ENCODE results near the gene PITPNM3. TPM values are rescaled to one million over a fixed set of nuclear protein-coding genes. Genes with fewer than 3 reads are reported as not detected.

The PITPNM3 gene
- total and polyA plus RNA-seq, 12 donors, result 1.1 to 9.8 (median 6.8) TPM

GRCh38 chr17:6482105-6482455 lies 74.3 kb downstream of the PITPNM3 start:
- H3K27me3 ChIP-seq, result no peaks in the 10 kb centered on the region
- WGBS, 4 donors, result 85 to 95% (median 90%) methylated on average over 6 of the region's 6 CpGs
- intact Hi-C loops (cut with DNase I), result no loop called here
- no peak for DNase-seq
- H3K27ac ChIP-seq, result no peak overlapping the region
- no peaks in the 10 kb centered on the region for H3K9me3 ChIP-seq (replicated peaks in 1 of 3)
- TF ChIP-seq POLR2A (IDR thresholded peaks at IDR 0.05) (no peak), CTCF (IDR thresholded peaks at IDR 0.05) (no peak)
- no peaks in the 10 kb centered on the region for H3K36me3 ChIP-seq (replicated peaks in 1 of 2)
- H3K4me1 ChIP-seq (replicated peaks in 1 of 2), result no peaks in the 10 kb centered on the region
- H3K4me3 ChIP-seq, result no peak overlapping the region

DNA sequence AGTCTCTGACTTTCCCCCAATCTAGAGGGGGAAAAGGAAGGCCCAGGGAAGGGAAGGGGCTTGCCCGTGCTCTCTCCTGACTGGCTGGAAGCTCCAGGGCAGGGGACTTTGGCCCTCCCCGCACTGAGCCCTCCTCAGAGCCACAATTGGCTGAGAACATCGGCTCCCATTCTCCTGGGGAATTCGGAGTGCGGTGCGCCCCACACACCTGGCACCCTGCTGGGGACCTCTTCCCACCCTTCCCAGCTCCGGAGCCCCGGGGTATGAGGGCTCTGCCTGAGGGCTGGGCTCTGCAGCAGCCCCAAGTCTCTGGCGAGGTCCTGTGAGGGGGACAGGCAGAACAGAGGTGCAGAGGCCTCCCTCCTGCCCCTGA lies 76.1 kb downstream of the PITPNM3 start:
- Histone ChIP-seq H3K27me3 (no peaks in the 10 kb centered on the region), H3K27ac (no peak overlapping the region), H3K9me3 (replicated peaks in 1 of 3) (no peaks in the 10 kb centered on the region), H3K36me3 (replicated peaks in 1 of 2) (no peaks in the 10 kb centered on the region), H3K4me1 (replicated peaks in 1 of 2) (peaks cover 0 to 7% of the 10 kb centered on the region in 2 donors), H3K4me3 (no peak overlapping the region)
- intact Hi-C loops (cut with DNase I), result no loop called here
- 59 to 69% (median 65%) methylated on average over 6 to 9 of the region's 9 CpGs for WGBS, 4 donors
- TF ChIP-seq POLR2A (IDR thresholded peaks at IDR 0.05) (no peak), CTCF (IDR thresholded peaks at IDR 0.05) (no peak)
- DNase-seq, result no peak

DNA sequence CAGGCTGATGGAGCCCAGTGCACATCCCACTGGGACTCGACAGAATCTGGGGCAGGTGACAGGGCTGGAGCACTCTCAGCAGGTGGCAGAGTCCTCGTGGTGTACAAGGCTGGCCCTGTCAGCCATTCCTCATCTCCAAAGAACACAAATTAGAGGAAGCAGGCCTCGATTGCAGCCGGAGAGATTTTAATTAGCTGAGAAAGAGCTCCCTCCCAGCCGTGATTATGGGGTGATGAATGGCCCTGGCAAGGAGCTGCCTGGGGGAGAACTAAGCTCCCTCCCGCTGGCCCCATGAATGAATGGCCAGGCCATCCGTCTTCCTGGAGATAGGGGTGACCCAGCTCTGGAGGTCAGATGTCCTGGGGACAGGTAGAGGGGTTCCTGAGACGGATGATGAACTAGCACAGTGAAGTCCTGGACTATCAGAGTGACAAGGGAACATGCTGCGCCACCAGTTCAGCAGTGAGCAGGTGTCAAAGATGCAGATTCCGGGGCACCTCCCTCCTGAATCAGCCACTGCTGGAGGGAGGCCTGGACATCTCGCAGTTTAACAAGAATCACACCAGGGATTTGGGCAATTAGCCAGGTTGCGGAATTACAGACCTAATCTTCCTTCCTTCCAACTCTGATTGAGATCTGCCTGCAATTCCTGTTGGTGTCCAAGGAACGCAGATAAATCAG lies 76.6 kb downstream of the PITPNM3 start:
- Histone ChIP-seq H3K4me3 (no peak overlapping the region), H3K36me3 (replicated peaks in 1 of 2) (no peaks in the 10 kb centered on the region), H3K4me1 (replicated peaks in 1 of 2) (peaks cover 0 to 7% of the 10 kb centered on the region in 2 donors), H3K9me3 (replicated peaks in 1 of 3) (no peaks in the 10 kb centered on the region), H3K27ac (no peak overlapping the region), H3K27me3 (no peaks in the 10 kb centered on the region)
- no peak for DNase-seq
- intact Hi-C loops (cut with DNase I), result loop anchor here (5.0 to 10.0 kb wide), 3 partner anchors 75 to 158 kb away; partner anchors contain the start of gene PITPNM3 (in 1 of the 2)
- 55 to 71% (median 68%) methylated on average over 12 to 13 of the region's 13 CpGs for WGBS, 4 donors
- TF ChIP-seq POLR2A (IDR thresholded peaks at IDR 0.05) (no peak), CTCF (IDR thresholded peaks at IDR 0.05) (no peak)

DNA sequence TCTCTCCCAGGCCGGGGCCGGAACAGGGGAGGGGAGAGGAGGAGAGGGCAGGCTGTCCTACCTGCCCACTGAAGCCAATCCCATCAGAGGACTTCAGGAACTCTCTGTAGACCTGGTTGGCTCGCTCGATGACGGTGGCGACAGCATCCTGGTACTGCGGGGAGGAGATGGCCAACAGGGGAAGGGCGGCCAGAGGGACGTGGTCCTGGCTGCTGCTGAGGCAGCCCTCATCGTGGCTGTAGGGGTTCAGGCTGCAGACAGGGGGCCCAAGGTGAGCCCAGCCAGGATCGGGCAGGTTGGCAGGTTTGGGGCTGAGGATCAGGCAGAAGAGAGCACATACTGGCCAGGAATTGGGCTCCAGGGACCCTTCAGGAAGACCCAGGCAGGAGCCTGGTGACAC lies 77.9 kb downstream of the PITPNM3 start:
- intact Hi-C loops (cut with DNase I), result loop anchor here (5.0 to 10.0 kb wide), 3 partner anchors 76 to 159 kb away; partner anchors contain the start of gene PITPNM3 (in 1 of the 2)

More for the DNA sequence above, 77.9 kb downstream of the PITPNM3 start:
- H3K27ac ChIP-seq, result no peak overlapping the region
- no peak overlapping the region for H3K4me3 ChIP-seq
- H3K9me3 ChIP-seq (replicated peaks in 1 of 3), result no peaks in the 10 kb centered on the region
- no peaks in the 10 kb centered on the region for H3K27me3 ChIP-seq
- WGBS, 4 donors, result 82 to 91% (median 86%) methylated on average over 11 of the region's 11 CpGs
- no peak for DNase-seq
- H3K36me3 ChIP-seq (replicated peaks in 1 of 2), result no peaks in the 10 kb centered on the region
- no peak for TF ChIP-seq CTCF (IDR thresholded peaks at IDR 0.05)
- no peak for TF ChIP-seq POLR2A (IDR thresholded peaks at IDR 0.05)
- peaks cover 0 to 7% of the 10 kb centered on the region in 2 donors for H3K4me1 ChIP-seq (replicated peaks in 1 of 2)

Measured in adrenal gland (tissue), 12 donors.